OCI-LY1 (cell line): ENCODE measurements around the gene PACSIN2.
"Not testable (repeated sequence)": the region's sequence is repeated elsewhere in the genome, so short reads cannot be mapped to it uniquely, and the experiment has no call there.

ENCODE experiments used
- H2AFZ ChIP-seq: fragments of 200-600 bp; sonication (generic), shearing (Covaris generic); 2 replicates; pipeline ENCODE4 v1.6.0; 2014; ENCODE audit warnings: antibody characterized with exemption, mild to moderate bottlenecking, low read length
- H3F3A ChIP-seq: fragments of 200-600 bp; sonication (generic), shearing (Covaris generic); 2 replicates; pipeline ENCODE4 v1.6.0; 2014; ENCODE audit warnings: mild to moderate bottlenecking, antibody characterized with exemption, low read length, moderate library complexity; ENCODE audit not compliant: insufficient read depth
- H3K27ac ChIP-seq: fragments of 200-600 bp; sonication (generic); 2 replicates; pipeline ENCODE4 v1.5.1; 2014; ENCODE audit warnings: low read length, mixed run types, mild to moderate bottlenecking, low read depth; ENCODE audit not compliant: poor library complexity, severe bottlenecking
- H3K27me3 ChIP-seq: fragments of 200-600 bp; sonication (generic); 2 replicates; pipeline ENCODE4 v1.6.0; 2014; ENCODE audit warnings: antibody characterized with exemption, mild to moderate bottlenecking, low read length, moderate library complexity; ENCODE audit not compliant: insufficient read depth
- H3K36me3 ChIP-seq: fragments of 200-600 bp; sonication (generic); 2 replicates; pipeline ENCODE4 v1.6.1; 2014; ENCODE audit warnings: mild to moderate bottlenecking, antibody characterized with exemption, low read length, moderate library complexity, mixed read lengths; ENCODE audit not compliant: insufficient read depth
- H3K4me1 ChIP-seq: fragments of 200-600 bp; sonication (generic); 2 replicates; pipeline ENCODE4 v1.5.1; 2014; ENCODE audit warnings: mild to moderate bottlenecking, low read length, moderate library complexity; ENCODE audit not compliant: insufficient read depth, severe bottlenecking
- H3K4me2 ChIP-seq: fragments of 200-600 bp; sonication (generic), shearing (Covaris generic); 2 replicates; pipeline ENCODE4 v1.6.1; 2014; ENCODE audit warnings: low read length
- H3K4me3 ChIP-seq: fragments of 200-600 bp; sonication (generic); 2 replicates; pipeline ENCODE4 v1.5.1; 2014; ENCODE audit warnings: low read length, low read depth, mild to moderate bottlenecking, mixed read lengths; ENCODE audit not compliant: poor library complexity, severe bottlenecking
- H3K79me2 ChIP-seq: fragments of 200-600 bp; shearing (Covaris generic); 2 replicates; pipeline ENCODE4 v1.6.1; 2016; ENCODE audit warnings: mixed run types, low read length, mixed read lengths; ENCODE audit not compliant: insufficient read depth
- H3K9ac ChIP-seq: fragments of 200-600 bp; sonication (generic), shearing (Covaris generic); 2 replicates; pipeline ENCODE4 v1.6.1; 2014; ENCODE audit warnings: mild to moderate bottlenecking, low read length, mixed read lengths
- H3K9me2 ChIP-seq: fragments of 200-600 bp; sonication (generic), shearing (Covaris generic); 2 replicates; pipeline ENCODE4 v1.6.1; 2014; ENCODE audit warnings: low read depth, mild to moderate bottlenecking, low read length, mixed read lengths
- H3K9me3 ChIP-seq: fragments of 200-600 bp; shearing (Covaris generic); 2 replicates; pipeline ENCODE4 v1.6.1; 2014; ENCODE audit warnings: low read length, mixed read lengths
- H4K20me1 ChIP-seq: fragments of 200-600 bp; sonication (generic), shearing (Covaris generic); 2 replicates; pipeline ENCODE4 v1.6.0; 2016; ENCODE audit warnings: mild to moderate bottlenecking, low read length; ENCODE audit not compliant: insufficient read depth
- CTCF ChIP-seq: fragments of 200-600 bp; sonication (generic), shearing (Covaris generic); IDR thresholded peaks from 2 replicates; pipeline ENCODE4 v1.5.1; 2017; ENCODE audit warnings: mild to moderate bottlenecking, antibody characterized with exemption, low read length, moderate library complexity, mixed read lengths
- EZH2 ChIP-seq: fragments of 200-600 bp; sonication (generic), shearing (Covaris generic); IDR thresholded peaks from 2 replicates; pipeline ENCODE4 v1.8.0; 2017; ENCODE audit warnings: borderline replicate concordance, mixed run types, mild to moderate bottlenecking, antibody characterized with exemption, low read length, moderate library complexity, mixed read lengths

Gene PACSIN2

GRCh38 chr22:42955087-42955635, 59.8 kb downstream of the PACSIN2 start:
- no peaks in the 10 kb centered on the region for H3F3A ChIP-seq
- no peaks in the 10 kb centered on the region for H3K9me2 ChIP-seq
- no peaks in the 10 kb centered on the region for H3K79me2 ChIP-seq
- no peak overlapping the region for H3K9ac ChIP-seq
- 0 out of 2 replicates have a peak, but pooled peaks cover 7% of the 10 kb centered on the region for H3K9me3 ChIP-seq
- H3K36me3 ChIP-seq = no peaks in the 10 kb centered on the region; the same call in 1 of the 2 replicates
- no peaks in the 10 kb centered on the region for H3K4me1 ChIP-seq
- no peak overlapping the region for H3K4me3 ChIP-seq
- no peak overlapping the region for H2AFZ ChIP-seq
- no peaks in the 10 kb centered on the region for H3K27me3 ChIP-seq
- no peak for TF ChIP-seq CTCF
- TF ChIP-seq EZH2 = no peak
- no peak overlapping the region for H3K27ac ChIP-seq
- no peak overlapping the region for H3K4me2 ChIP-seq
- no peaks in the 10 kb centered on the region for H4K20me1 ChIP-seq

DNA sequence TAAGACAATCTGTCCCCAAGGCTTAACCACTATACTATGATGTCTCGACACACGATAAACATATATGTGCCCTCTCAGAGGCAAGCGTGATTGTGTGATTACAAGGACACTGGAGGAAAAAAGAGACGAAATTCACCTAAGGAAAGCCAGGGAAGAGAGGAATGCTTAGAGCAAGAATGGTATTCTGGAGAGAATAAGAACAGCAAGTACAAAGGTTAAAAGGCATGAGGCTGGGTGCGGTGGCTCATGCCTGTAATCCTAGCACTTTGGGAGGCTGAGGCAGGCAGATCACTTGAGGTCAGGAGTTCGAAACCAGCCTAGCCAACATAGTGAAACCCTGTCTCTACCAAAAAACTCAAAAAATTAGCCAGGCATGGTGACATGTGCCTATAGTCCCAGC, 61.2 kb downstream of the PACSIN2 start:
- H3K9me2 ChIP-seq, H3K36me3 ChIP-seq: not testable (repeated sequence)

GRCh38 chr22:42951093-42951710, 63.7 kb downstream of the PACSIN2 start:
- H3K9ac ChIP-seq = no peak overlapping the region
- H3K27me3 ChIP-seq = no peaks in the 10 kb centered on the region
- no peak for TF ChIP-seq EZH2
- TF ChIP-seq CTCF = no peak
- no peaks in the 10 kb centered on the region for H4K20me1 ChIP-seq
- H3K9me3 ChIP-seq = 0 out of 2 replicates have a peak, but pooled peaks cover 3% of the 10 kb centered on the region
- no peaks in the 10 kb centered on the region; the same call in 1 of the 2 replicates for H3K36me3 ChIP-seq
- no peak overlapping the region for H2AFZ ChIP-seq
- no peaks in the 10 kb centered on the region for H3K4me1 ChIP-seq
- H3K27ac ChIP-seq = no peak overlapping the region
- no peak overlapping the region for H3K4me2 ChIP-seq
- H3K9me2 ChIP-seq = no peaks in the 10 kb centered on the region
- H3K4me3 ChIP-seq = no peak overlapping the region
- H3F3A ChIP-seq = no peaks in the 10 kb centered on the region
- H3K79me2 ChIP-seq = no peaks in the 10 kb centered on the region

More for the DNA sequence above, 61.2 kb downstream of the PACSIN2 start:
- H3K27me3 ChIP-seq, H3K79me2 ChIP-seq, H3K9me3 ChIP-seq, H3K27ac ChIP-seq, H3K4me1 ChIP-seq, H4K20me1 ChIP-seq, H3K4me3 ChIP-seq, H2AFZ ChIP-seq, H3K9ac ChIP-seq, H3K4me2 ChIP-seq, H3F3A ChIP-seq: not testable (repeated sequence)

- Histone ChIP-seq H3K9ac (no peak overlapping the region), H3K27ac (no peak overlapping the region), H3K9me3 (no peaks in the 10 kb centered on the region), H3K9me2 (no peaks in the 10 kb centered on the region), H4K20me1 (no peaks in the 10 kb centered on the region), H3K4me3 (no peak overlapping the region), H3K4me2 (no peak overlapping the region), H2AFZ (no peak overlapping the region), H3F3A (no peaks in the 10 kb centered on the region), H3K79me2 (no peaks in the 10 kb centered on the region), H3K4me1 (no peaks in the 10 kb centered on the region), H3K27me3 (no peaks in the 10 kb centered on the region), H3K36me3 (no peaks in the 10 kb centered on the region; the same call in 1 of the 2 replicates)
- no peak for TF ChIP-seq EZH2
- no peak for TF ChIP-seq CTCF
Observed at GRCh38 chr22:42950281-42950680, 64.7 kb downstream of the PACSIN2 start.
